Measurements from ENCODE around the gene ACSBG1. TPM values are rescaled to one million over a fixed set of nuclear protein-coding genes. Genes with fewer than 3 reads are reported as not detected.
"Not testable (repeated sequence)": the region's sequence is repeated elsewhere in the genome, so short reads cannot be mapped to it uniquely, and the experiment has no call there.

The ACSBG1 gene
- total RNA-seq, 1 donor from 2014 or later: not detected

DNA sequence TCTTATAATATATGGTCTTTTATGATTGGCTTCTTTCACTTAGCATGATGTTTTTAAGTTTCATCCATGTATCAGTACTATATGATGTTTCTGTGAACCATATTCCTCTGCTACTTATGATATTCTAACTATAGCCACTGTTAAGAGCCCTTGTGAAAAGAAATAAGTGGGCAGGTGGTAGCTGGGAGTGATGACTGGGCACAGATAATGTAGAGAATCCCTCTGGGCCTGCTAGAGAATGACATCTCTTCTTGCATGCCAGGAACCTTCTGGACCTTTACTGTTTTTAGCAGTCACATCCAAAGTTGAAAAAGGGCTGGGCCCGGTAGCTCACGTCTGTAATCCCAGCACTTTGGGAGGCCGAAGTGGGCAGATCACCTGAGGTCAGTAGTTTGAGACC lies 75.0 kb downstream of the ACSBG1 start:
- Histone ChIP-seq H3K36me3 (ENCODE audit: control insufficient read depth, insufficient read depth, low read length) (no peaks in the 10 kb centered on the region), H3K4me3 (ENCODE audit: low read depth, low read length) (no peak overlapping the region), H3K27me3 (ENCODE audit: control insufficient read depth, insufficient read depth, low read length) (no peaks in the 10 kb centered on the region)
- DNase-seq (ENCODE audit: low read depth): no peak
- TF ChIP-seq, protein P1, sequence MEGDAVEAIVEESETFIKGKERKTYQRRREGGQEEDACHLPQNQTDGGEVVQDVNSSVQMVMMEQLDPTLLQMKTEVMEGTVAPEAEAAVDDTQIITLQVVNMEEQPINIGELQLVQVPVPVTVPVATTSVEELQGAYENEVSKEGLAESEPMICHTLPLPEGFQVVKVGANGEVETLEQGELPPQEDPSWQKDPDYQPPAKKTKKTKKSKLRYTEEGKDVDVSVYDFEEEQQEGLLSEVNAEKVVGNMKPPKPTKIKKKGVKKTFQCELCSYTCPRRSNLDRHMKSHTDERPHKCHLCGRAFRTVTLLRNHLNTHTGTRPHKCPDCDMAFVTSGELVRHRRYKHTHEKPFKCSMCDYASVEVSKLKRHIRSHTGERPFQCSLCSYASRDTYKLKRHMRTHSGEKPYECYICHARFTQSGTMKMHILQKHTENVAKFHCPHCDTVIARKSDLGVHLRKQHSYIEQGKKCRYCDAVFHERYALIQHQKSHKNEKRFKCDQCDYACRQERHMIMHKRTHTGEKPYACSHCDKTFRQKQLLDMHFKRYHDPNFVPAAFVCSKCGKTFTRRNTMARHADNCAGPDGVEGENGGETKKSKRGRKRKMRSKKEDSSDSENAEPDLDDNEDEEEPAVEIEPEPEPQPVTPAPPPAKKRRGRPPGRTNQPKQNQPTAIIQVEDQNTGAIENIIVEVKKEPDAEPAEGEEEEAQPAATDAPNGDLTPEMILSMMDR (IDR thresholded peaks at IDR 0.05; ENCODE audit: insufficient read depth, low read length, poor library complexity, severe bottlenecking): no peak

- no peaks in the 10 kb centered on the region for H3K36me3 ChIP-seq (ENCODE audit: control insufficient read depth, insufficient read depth, low read length)
- H3K4me3 ChIP-seq (ENCODE audit: low read depth, low read length): no peak overlapping the region
- H3K27me3 ChIP-seq (ENCODE audit: control insufficient read depth, insufficient read depth, low read length): no peaks in the 10 kb centered on the region
- DNase-seq (ENCODE audit: low read depth): no peak
- TF ChIP-seq, protein P1 (IDR thresholded peaks at IDR 0.05; ENCODE audit: insufficient read depth, low read length, poor library complexity, severe bottlenecking): no peak
Measured at GRCh38 chr15:78157203-78157602, 77.2 kb downstream of the ACSBG1 start.

- no peaks in the 10 kb centered on the region for H3K36me3 ChIP-seq (ENCODE audit: control insufficient read depth, insufficient read depth, low read length)
- no peak for DNase-seq (ENCODE audit: low read depth)
- H3K27me3 ChIP-seq (ENCODE audit: control insufficient read depth, insufficient read depth, low read length): no peaks in the 10 kb centered on the region
- TF ChIP-seq, protein P1 (IDR thresholded peaks at IDR 0.05; ENCODE audit: insufficient read depth, low read length, poor library complexity, severe bottlenecking): no peak
- no peak overlapping the region for H3K4me3 ChIP-seq (ENCODE audit: low read depth, low read length)
Measured at GRCh38 chr15:78156653-78157052, 77.7 kb downstream of the ACSBG1 start.

- H3K36me3 ChIP-seq (ENCODE audit: control insufficient read depth, insufficient read depth, low read length): no peaks in the 10 kb centered on the region
- H3K4me3 ChIP-seq (ENCODE audit: low read depth, low read length): no peak overlapping the region
- no peak for DNase-seq (ENCODE audit: low read depth)
- TF ChIP-seq, protein P1 (IDR thresholded peaks at IDR 0.05; ENCODE audit: insufficient read depth, low read length, poor library complexity, severe bottlenecking): no peak
- no peaks in the 10 kb centered on the region for H3K27me3 ChIP-seq (ENCODE audit: control insufficient read depth, insufficient read depth, low read length)
Measured at GRCh38 chr15:78155355-78155939, 78.9 kb downstream of the ACSBG1 start.

GRCh38 chr15:78154955-78155354 lies 79.4 kb downstream of the ACSBG1 start:
- Histone ChIP-seq H3K27me3 (ENCODE audit: control insufficient read depth, insufficient read depth, low read length) (no peaks in the 10 kb centered on the region), H3K4me3 (ENCODE audit: low read depth, low read length) (no peak overlapping the region), H3K36me3 (ENCODE audit: control insufficient read depth, insufficient read depth, low read length) (no peaks in the 10 kb centered on the region)
- TF ChIP-seq, protein P1 (IDR thresholded peaks at IDR 0.05; ENCODE audit: insufficient read depth, low read length, poor library complexity, severe bottlenecking): no peak
- DNase-seq (ENCODE audit: low read depth): no peak

- H3K4me3 ChIP-seq (ENCODE audit: low read depth, low read length); H3K36me3 ChIP-seq (ENCODE audit: control insufficient read depth, insufficient read depth, low read length); DNase-seq (ENCODE audit: low read depth); H3K27me3 ChIP-seq (ENCODE audit: control insufficient read depth, insufficient read depth, low read length): not testable (repeated sequence)
Measured at GRCh38 chr15:78151075-78151474, 83.3 kb downstream of the ACSBG1 start.

All from kidney epithelial cell (primary cell).